NCI-H1417 treated with DMSO at 0.1 percent for 48 hours (cell line): ENCODE results near the gene HOXC9.

Experiments used
- DNase-seq: peaks from one replicate; lab custom pipeline; 2025; lab: John Stamatoyannopoulos, UW

The HOXC9 gene

GRCh38 chr12:54002278-54002914 is 2.4 kb downstream of the HOXC9 start:
- no peak for DNase-seq

- DNase-seq = no peak
These were observed 3.0 kb downstream of the HOXC9 start for GRCh38 chr12:54002915-54003389.

- DNase-seq = no peak
These were observed 3.7 kb downstream of the HOXC9 start for GRCh38 chr12:54003625-54004024.

GRCh38 chr12:54004063-54004840 is 4.3 kb downstream of the HOXC9 start:
- no peak for DNase-seq

GRCh38 chr12:54004841-54005530 is 5.0 kb downstream of the HOXC9 start:
- no peak for DNase-seq

GRCh38 chr12:54005531-54005852 is 5.5 kb downstream of the HOXC9 start:
- DNase-seq = no peak

GRCh38 chr12:54005853-54006558 is 6.0 kb downstream of the HOXC9 start:
- no peak for DNase-seq

- no peak for DNase-seq
These were observed 6.7 kb downstream of the HOXC9 start for GRCh38 chr12:54006559-54007220.

GRCh38 chr12:54007538-54008259 is 7.7 kb downstream of the HOXC9 start:
- no peak for DNase-seq

GRCh38 chr12:54008260-54008552 is 8.2 kb downstream of the HOXC9 start:
- DNase-seq = no peak

- DNase-seq = no peak
These were observed 9.5 kb downstream of the HOXC9 start for GRCh38 chr12:54009171-54010052.

- no peak for DNase-seq
These were observed 10.4 kb downstream of the HOXC9 start for GRCh38 chr12:54010053-54010971.

GRCh38 chr12:54010972-54011664 is 11.2 kb downstream of the HOXC9 start:
- DNase-seq = no peak

- no peak for DNase-seq
These were observed 11.9 kb downstream of the HOXC9 start for GRCh38 chr12:54011665-54012532.

- no peak for DNase-seq
These were observed 12.9 kb downstream of the HOXC9 start for GRCh38 chr12:54012631-54013409.

- no peak for DNase-seq
These were observed 14.5 kb downstream of the HOXC9 start for GRCh38 chr12:54014377-54015017.
